Vagina (tissue), 1 donor: ENCODE data around the gene LRRC3. TPM values are rescaled to one million over a fixed set of nuclear protein-coding genes. Genes with fewer than 3 reads are reported as not detected.

Experiments used
- small RNA-seq: library from RNA; depleted of rRNA; stranded (forward); fragments of <200 nt; gene quantifications from one replicate; pipeline ENCODE3, GENCODE V24; 2016
- total RNA-seq: library from RNA; depleted of rRNA; stranded (reverse); fragments of >200 nt; gene quantifications from one replicate; pipeline ENCODE4 v1.2.3, GENCODE V29; 2016

LRRC3 gene
- total RNA-seq, 1 donor from 2014 or later, result 2.5 TPM

Small RNA genes lying within 50 kb of the gene (small RNA-seq; reads per million reads assigned to genes)
- gene RF00285, result not detected

Other genes starting within 250 kb of the LRRC3 start
- gene ICOSLG, start 214.6 kb upstream of the LRRC3 start, total RNA-seq, result 6.4 TPM
- not detected for gene DNMT3L, start 193.6 kb upstream of the LRRC3 start, total RNA-seq
- gene AIRE, start 169.6 kb upstream of the LRRC3 start, total RNA-seq, result 0.25 TPM
- gene PFKL, start 155.5 kb upstream of the LRRC3 start, total RNA-seq, result 79.1 TPM
- 24.3 TPM for gene CFAP410, start 116.1 kb upstream of the LRRC3 start, total RNA-seq
- 2.2 TPM for gene TRPM2, start 101.9 kb upstream of the LRRC3 start, total RNA-seq
- not detected for gene KRTAP10-1, start 84.7 kb downstream of the LRRC3 start, total RNA-seq
- not detected for gene KRTAP10-2, start 96.0 kb downstream of the LRRC3 start, total RNA-seq
- not detected for gene KRTAP10-3, start 103.3 kb downstream of the LRRC3 start, total RNA-seq
- not detected for gene KRTAP10-4, start 118.2 kb downstream of the LRRC3 start, total RNA-seq
- gene KRTAP10-5, start 125.1 kb downstream of the LRRC3 start, total RNA-seq, result not detected
- gene KRTAP10-6, start 137.0 kb downstream of the LRRC3 start, total RNA-seq, result not detected
- gene KRTAP10-7, start 145.1 kb downstream of the LRRC3 start, total RNA-seq, result not detected
- not detected for gene KRTAP10-8, start 156.6 kb downstream of the LRRC3 start, total RNA-seq
- not detected for gene KRTAP10-9, start 171.6 kb downstream of the LRRC3 start, total RNA-seq
- gene KRTAP10-10, start 181.8 kb downstream of the LRRC3 start, total RNA-seq, result not detected
- gene KRTAP10-11, start 190.9 kb downstream of the LRRC3 start, total RNA-seq, result not detected
- gene KRTAP12-4, start 199.1 kb downstream of the LRRC3 start, total RNA-seq, result not detected
- not detected for gene KRTAP12-3, start 202.4 kb downstream of the LRRC3 start, total RNA-seq
- gene KRTAP12-2, start 211.4 kb downstream of the LRRC3 start, total RNA-seq, result not detected
- gene KRTAP12-1, start 226.7 kb downstream of the LRRC3 start, total RNA-seq, result not detected
- gene KRTAP10-12, start 241.7 kb downstream of the LRRC3 start, total RNA-seq, result not detected